Measurements from ENCODE around the gene ENOPH1. TPM values are rescaled to one million over a fixed set of nuclear protein-coding genes. Genes with fewer than 3 reads are reported as not detected.
"Not testable (repeated sequence)": the region's sequence is repeated elsewhere in the genome, so short reads cannot be mapped to it uniquely, and the experiment has no call there.

The ENOPH1 gene
- total RNA-seq, 3 donors from 2014 or later, result 15.6 to 22.7 (median 19.9) TPM

DNA sequence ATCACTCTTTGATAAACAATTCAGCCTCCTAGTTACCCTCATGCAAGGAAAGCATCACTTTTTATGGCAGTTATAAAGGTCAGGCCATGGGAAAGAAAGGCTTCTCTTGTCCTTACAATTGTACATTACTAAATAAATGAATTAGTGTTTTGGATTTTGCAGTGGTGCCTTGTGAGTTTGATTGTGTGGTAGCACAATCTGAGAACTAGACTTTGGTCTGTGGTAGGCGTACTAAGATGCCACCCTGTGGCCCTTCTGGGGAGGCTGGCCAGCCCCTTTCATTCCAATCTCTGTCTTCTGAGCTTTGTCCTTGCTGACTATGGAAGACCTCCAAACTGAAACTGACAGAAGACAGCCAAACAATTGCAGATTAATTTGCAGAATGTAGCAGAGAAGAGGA lies 42.0 kb upstream of the ENOPH1 start:
- ATAC-seq (peak; percentile 35), DNase-seq (no peak)
- Histone ChIP-seq H3K36me3 (ENCODE audit: low read depth) (no peaks in the 10 kb centered on the region), H3K4me1 (ENCODE audit: low read depth) (no peaks in the 10 kb centered on the region), H3K4me3 (no peak overlapping the region), H3K9me3 (no peaks in the 10 kb centered on the region)
- intact Hi-C loops (cut with DNase I, micrococcal nuclease), result no loop called here
- TF ChIP-seq, protein P1, sequence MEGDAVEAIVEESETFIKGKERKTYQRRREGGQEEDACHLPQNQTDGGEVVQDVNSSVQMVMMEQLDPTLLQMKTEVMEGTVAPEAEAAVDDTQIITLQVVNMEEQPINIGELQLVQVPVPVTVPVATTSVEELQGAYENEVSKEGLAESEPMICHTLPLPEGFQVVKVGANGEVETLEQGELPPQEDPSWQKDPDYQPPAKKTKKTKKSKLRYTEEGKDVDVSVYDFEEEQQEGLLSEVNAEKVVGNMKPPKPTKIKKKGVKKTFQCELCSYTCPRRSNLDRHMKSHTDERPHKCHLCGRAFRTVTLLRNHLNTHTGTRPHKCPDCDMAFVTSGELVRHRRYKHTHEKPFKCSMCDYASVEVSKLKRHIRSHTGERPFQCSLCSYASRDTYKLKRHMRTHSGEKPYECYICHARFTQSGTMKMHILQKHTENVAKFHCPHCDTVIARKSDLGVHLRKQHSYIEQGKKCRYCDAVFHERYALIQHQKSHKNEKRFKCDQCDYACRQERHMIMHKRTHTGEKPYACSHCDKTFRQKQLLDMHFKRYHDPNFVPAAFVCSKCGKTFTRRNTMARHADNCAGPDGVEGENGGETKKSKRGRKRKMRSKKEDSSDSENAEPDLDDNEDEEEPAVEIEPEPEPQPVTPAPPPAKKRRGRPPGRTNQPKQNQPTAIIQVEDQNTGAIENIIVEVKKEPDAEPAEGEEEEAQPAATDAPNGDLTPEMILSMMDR (IDR thresholded peaks at IDR 0.05), result no peak

- ATAC-seq; intact Hi-C loops (cut with DNase I, micrococcal nuclease): not testable (repeated sequence)
Measured at GRCh38 chr4:82390061-82390460, 40.3 kb upstream of the ENOPH1 start.

DNA sequence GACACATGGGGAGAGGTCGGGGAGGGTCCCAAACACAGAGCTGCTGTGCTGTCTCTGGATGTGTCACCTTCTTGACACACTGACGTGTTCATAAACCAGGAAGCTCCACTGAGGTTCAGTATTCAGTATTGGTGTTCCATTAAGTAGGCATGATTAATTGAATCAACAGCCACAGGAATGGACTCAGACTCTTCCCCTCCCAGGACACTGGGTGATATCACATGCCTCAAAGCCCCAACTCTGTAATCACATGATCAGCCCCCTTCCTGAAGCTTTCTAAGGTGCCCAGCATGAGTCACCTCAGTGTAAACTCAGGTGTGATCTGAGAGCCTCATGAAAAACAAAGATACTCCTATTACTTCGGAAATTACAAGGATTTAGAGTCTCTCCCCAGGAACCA lies 35.5 kb upstream of the ENOPH1 start:
- Histone ChIP-seq H3K36me3 (ENCODE audit: low read depth) (no peaks in the 10 kb centered on the region), H3K4me1 (ENCODE audit: low read depth) (no peaks in the 10 kb centered on the region), H3K4me3 (no peak overlapping the region), H3K9me3 (no peaks in the 10 kb centered on the region)
- DNase-seq (no peak), ATAC-seq (no peak)
- intact Hi-C loops (cut with DNase I, micrococcal nuclease), result no loop called here
- TF ChIP-seq, protein P1 (IDR thresholded peaks at IDR 0.05), result no peak

More at GRCh38 chr4:82390061-82390460, 40.3 kb upstream of the ENOPH1 start:
- not testable (repeated sequence) for H3K4me1 ChIP-seq (ENCODE audit: low read depth); DNase-seq; H3K4me3 ChIP-seq; H3K36me3 ChIP-seq (ENCODE audit: low read depth); H3K9me3 ChIP-seq

- Histone ChIP-seq H3K36me3 (ENCODE audit: low read depth) (no peaks in the 10 kb centered on the region), H3K4me3 (no peak overlapping the region), H3K9me3 (no peaks in the 10 kb centered on the region), H3K4me1 (ENCODE audit: low read depth) (no peaks in the 10 kb centered on the region)
- TF ChIP-seq, protein P1 (IDR thresholded peaks at IDR 0.05), result no peak
- intact Hi-C loops (cut with DNase I, micrococcal nuclease), result no loop called here
- no peak for DNase-seq
- no peak for ATAC-seq
Measured at GRCh38 chr4:82397527-82397926, 32.9 kb upstream of the ENOPH1 start.

DNA sequence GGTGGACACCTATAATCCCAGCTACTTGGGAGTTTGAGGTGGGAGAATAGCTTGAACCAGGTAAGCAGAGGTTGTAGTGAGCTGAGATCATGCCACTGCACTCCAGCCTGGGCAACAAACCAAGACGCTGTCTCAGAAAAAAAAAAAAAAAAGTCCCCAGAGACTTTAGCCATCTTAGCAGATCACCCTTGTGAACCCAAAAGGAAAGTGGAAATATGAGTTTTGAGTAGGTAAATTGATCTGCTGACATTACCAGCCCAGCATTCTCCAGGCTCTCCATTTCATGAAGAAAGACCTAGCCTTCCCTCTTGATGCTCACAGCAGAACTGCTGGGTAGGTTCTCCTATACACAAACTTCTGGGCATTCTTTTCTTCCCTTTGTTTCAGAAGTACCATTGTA lies 32.1 kb upstream of the ENOPH1 start:
- TF ChIP-seq, protein P1 (IDR thresholded peaks at IDR 0.05), result no peak
- intact Hi-C loops (cut with DNase I, micrococcal nuclease), result no loop called here
- ATAC-seq (no peak), DNase-seq (no peak)
- Histone ChIP-seq H3K4me3 (no peak overlapping the region), H3K36me3 (ENCODE audit: low read depth) (no peaks in the 10 kb centered on the region), H3K4me1 (ENCODE audit: low read depth) (no peaks in the 10 kb centered on the region), H3K9me3 (no peaks in the 10 kb centered on the region)

- Histone ChIP-seq H3K4me3 (no peak overlapping the region), H3K9me3 (no peaks in the 10 kb centered on the region), H3K4me1 (ENCODE audit: low read depth) (no peaks in the 10 kb centered on the region), H3K36me3 (ENCODE audit: low read depth) (no peaks in the 10 kb centered on the region)
- TF ChIP-seq, protein P1 (IDR thresholded peaks at IDR 0.05), result no peak
- intact Hi-C loops (cut with DNase I, micrococcal nuclease), result no loop called here
- DNase-seq, result no peak
- ATAC-seq, result no peak
Measured at GRCh38 chr4:82401600-82401999, 28.8 kb upstream of the ENOPH1 start.
